ENCODE results near the gene MOSMO. TPM values are rescaled to one million over a fixed set of nuclear protein-coding genes. Genes with fewer than 3 reads are reported as not detected.
"Not testable (repeated sequence)": the region's sequence is repeated elsewhere in the genome, so short reads cannot be mapped to it uniquely, and the experiment has no call there.

Gene MOSMO
- total RNA-seq, 2 experiments from 2014 or later: 9.6 to 9.8 TPM

DNA sequence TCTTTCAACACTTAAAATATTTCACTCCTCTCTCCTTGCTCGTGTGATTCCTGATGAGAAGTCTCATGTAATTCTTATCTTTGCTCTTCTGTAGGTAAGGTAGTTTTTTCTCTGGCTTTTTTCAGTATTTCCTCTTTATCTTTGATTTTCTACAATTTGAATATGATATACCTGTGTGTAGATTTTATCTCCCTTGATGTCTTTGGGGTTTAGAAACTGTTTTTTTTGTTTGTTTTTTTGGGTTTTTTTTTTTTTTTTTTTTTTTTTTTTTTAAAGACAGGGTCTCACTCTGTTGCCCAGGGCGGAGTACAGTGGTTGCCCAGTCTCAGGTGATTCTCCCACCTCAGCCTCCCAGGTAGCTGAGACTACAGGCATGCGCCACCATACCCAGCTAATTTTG, 26.6 kb downstream of the MOSMO start:
- TF ChIP-seq EZH2phosphoT487 (IDR thresholded peaks at IDR 0.05; ENCODE audit: borderline replicate concordance, low read depth, low read length): no peak
- TF ChIP-seq, protein P1, sequence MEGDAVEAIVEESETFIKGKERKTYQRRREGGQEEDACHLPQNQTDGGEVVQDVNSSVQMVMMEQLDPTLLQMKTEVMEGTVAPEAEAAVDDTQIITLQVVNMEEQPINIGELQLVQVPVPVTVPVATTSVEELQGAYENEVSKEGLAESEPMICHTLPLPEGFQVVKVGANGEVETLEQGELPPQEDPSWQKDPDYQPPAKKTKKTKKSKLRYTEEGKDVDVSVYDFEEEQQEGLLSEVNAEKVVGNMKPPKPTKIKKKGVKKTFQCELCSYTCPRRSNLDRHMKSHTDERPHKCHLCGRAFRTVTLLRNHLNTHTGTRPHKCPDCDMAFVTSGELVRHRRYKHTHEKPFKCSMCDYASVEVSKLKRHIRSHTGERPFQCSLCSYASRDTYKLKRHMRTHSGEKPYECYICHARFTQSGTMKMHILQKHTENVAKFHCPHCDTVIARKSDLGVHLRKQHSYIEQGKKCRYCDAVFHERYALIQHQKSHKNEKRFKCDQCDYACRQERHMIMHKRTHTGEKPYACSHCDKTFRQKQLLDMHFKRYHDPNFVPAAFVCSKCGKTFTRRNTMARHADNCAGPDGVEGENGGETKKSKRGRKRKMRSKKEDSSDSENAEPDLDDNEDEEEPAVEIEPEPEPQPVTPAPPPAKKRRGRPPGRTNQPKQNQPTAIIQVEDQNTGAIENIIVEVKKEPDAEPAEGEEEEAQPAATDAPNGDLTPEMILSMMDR (conservative IDR thresholded peaks at IDR 0.05; ENCODE audit: low read length): no peak
- no TSS peak for BruUV-seq (replicated peaks)
- no peaks in the 10 kb centered on the region for H3K4me1 ChIP-seq (ENCODE audit: insufficient read depth, low read length, poor library complexity, severe bottlenecking)
- H3K79me2 ChIP-seq (ENCODE audit: insufficient read depth, low read depth, low read length): no peaks in the 10 kb centered on the region
- peaks cover 9% of the 10 kb centered on the region; the same call in 1 of the 2 replicates for H3K36me3 ChIP-seq (ENCODE audit: insufficient read depth, low read length)
- no peak for DNase-seq (ENCODE audit: low spot score)
- H3K4me3 ChIP-seq (ENCODE audit: low read depth, low read length, poor library complexity, severe bottlenecking): no peak overlapping the region
- H3K27ac ChIP-seq (ENCODE audit: low read depth, low read length, poor library complexity, severe bottlenecking): no peak overlapping the region
- no peak overlapping the region for H3K4me2 ChIP-seq (ENCODE audit: low read length)
- H3K9me3 ChIP-seq (ENCODE audit: low read length): no peaks in the 10 kb centered on the region
- intact Hi-C loops (cut with micrococcal nuclease; ENCODE audit: unreplicated experiment): no loop called here
- H4K20me1 ChIP-seq (ENCODE audit: insufficient read depth, low read length): no peaks in the 10 kb centered on the region
- CTCF ChIA-PET (ENCODE audit: unreplicated experiment): no interaction called here
- H2AFZ ChIP-seq (ENCODE audit: low read length): no peak overlapping the region
- H3K9me2 ChIP-seq (ENCODE audit: insufficient read depth, low read length): no peaks in the 10 kb centered on the region
- POLR2A ChIA-PET: no interaction called here

DNA sequence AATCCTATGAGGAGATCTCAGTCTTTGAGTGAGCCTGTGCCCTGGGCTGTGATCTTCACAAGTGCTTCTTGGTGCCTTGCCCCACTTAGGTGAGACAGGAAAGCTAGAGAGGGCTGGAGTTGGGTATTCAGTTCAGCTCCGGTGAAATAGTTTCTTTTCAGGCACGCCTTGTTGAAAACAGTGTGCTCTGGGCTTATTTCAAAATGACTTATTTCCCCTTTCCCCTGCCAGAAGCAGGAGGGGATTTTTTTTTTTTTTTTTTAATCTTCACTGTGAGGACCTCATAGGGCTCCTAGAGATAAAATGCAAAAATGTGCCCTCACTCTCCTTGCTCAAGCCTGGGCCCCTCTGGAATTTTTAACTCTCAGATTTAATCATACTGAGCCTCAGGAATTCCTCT, 27.2 kb downstream of the MOSMO start:
- Histone ChIP-seq H2AFZ (ENCODE audit: low read length) (no peak overlapping the region), H3K4me2 (ENCODE audit: low read length) (no peak overlapping the region), H3K9me3 (ENCODE audit: low read length) (no peaks in the 10 kb centered on the region), H3K36me3 (ENCODE audit: insufficient read depth, low read length) (peaks cover 9% of the 10 kb centered on the region; the same call in 1 of the 2 replicates), H3K27ac (ENCODE audit: low read depth, low read length, poor library complexity, severe bottlenecking) (no peak overlapping the region), H4K20me1 (ENCODE audit: insufficient read depth, low read length) (no peaks in the 10 kb centered on the region), H3K4me3 (ENCODE audit: low read depth, low read length, poor library complexity, severe bottlenecking) (no peak overlapping the region), H3K4me1 (ENCODE audit: insufficient read depth, low read length, poor library complexity, severe bottlenecking) (no peaks in the 10 kb centered on the region), H3K79me2 (ENCODE audit: insufficient read depth, low read depth, low read length) (no peaks in the 10 kb centered on the region), H3K9me2 (ENCODE audit: insufficient read depth, low read length) (no peaks in the 10 kb centered on the region)
- no TSS peak for BruUV-seq (replicated peaks)
- no peak for DNase-seq (ENCODE audit: low spot score)
- intact Hi-C loops (cut with micrococcal nuclease; ENCODE audit: unreplicated experiment): no loop called here
- no peak for TF ChIP-seq EZH2phosphoT487 (IDR thresholded peaks at IDR 0.05; ENCODE audit: borderline replicate concordance, low read depth, low read length)
- TF ChIP-seq, protein P1 (conservative IDR thresholded peaks at IDR 0.05; ENCODE audit: low read length): no peak
- ChIA-PET CTCF (ENCODE audit: unreplicated experiment) (no interaction called here), POLR2A (no interaction called here)

DNA sequence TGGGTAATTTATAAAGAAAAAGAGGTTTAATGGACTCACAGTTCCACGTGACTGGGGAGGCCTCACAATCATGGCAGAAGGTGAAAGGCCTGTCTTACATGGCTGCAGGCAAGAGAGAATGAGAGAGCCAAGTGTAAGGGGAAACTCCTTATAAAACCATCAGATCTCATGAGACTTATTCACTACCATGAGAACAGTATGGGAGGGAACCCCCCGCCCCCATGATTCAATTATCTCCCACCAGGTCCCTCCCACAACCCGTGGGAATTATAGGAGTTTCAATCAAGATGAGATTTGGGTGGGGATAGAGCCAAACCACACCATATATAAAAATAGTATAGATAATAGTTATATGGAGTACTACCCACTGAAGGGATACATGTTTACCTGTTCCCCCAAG, 36.0 kb downstream of the MOSMO start:
- H2AFZ ChIP-seq (ENCODE audit: low read length); H3K4me1 ChIP-seq (ENCODE audit: insufficient read depth, low read length, poor library complexity, severe bottlenecking); H3K9me3 ChIP-seq (ENCODE audit: low read length); H3K27ac ChIP-seq (ENCODE audit: low read depth, low read length, poor library complexity, severe bottlenecking); H3K4me3 ChIP-seq (ENCODE audit: low read depth, low read length, poor library complexity, severe bottlenecking); H3K4me2 ChIP-seq (ENCODE audit: low read length); DNase-seq (ENCODE audit: low spot score); CTCF ChIA-PET (ENCODE audit: unreplicated experiment); intact Hi-C loops (cut with micrococcal nuclease; ENCODE audit: unreplicated experiment); H4K20me1 ChIP-seq (ENCODE audit: insufficient read depth, low read length); H3K79me2 ChIP-seq (ENCODE audit: insufficient read depth, low read depth, low read length); H3K36me3 ChIP-seq (ENCODE audit: insufficient read depth, low read length); BruUV-seq (replicated peaks); H3K9me2 ChIP-seq (ENCODE audit: insufficient read depth, low read length): not testable (repeated sequence)
- POLR2A ChIA-PET: interaction anchor here (0.6 kb wide), 1 partner anchor 210 kb away, joined by 3 read pairs; no protein-coding TSS in a partner anchor

DNA sequence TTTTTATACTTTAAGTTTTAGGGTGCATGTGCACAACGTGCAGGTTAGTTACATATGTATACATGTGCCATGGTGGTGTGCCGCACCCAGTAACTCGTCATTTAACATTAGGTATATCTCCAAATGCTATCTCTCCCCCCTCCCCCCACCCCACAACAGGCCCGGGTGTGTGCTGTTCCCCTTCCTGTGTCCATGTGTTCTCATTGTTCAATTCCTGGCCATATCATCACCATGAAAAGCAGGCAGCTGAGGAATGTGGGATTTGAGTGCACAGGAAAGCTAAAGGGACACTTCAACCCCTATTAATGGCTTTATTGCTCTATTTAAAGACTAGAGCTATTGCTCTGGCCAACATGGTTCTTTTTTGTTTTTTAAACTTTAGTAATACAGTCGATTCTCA, 38.0 kb downstream of the MOSMO start:
- H3K9me2 ChIP-seq (ENCODE audit: insufficient read depth, low read length); CTCF ChIA-PET (ENCODE audit: unreplicated experiment); intact Hi-C loops (cut with micrococcal nuclease; ENCODE audit: unreplicated experiment); H3K4me2 ChIP-seq (ENCODE audit: low read length); H3K9me3 ChIP-seq (ENCODE audit: low read length); H2AFZ ChIP-seq (ENCODE audit: low read length); BruUV-seq (replicated peaks); H3K79me2 ChIP-seq (ENCODE audit: insufficient read depth, low read depth, low read length); DNase-seq (ENCODE audit: low spot score); H3K4me3 ChIP-seq (ENCODE audit: low read depth, low read length, poor library complexity, severe bottlenecking); H3K27ac ChIP-seq (ENCODE audit: low read depth, low read length, poor library complexity, severe bottlenecking); POLR2A ChIA-PET; H3K4me1 ChIP-seq (ENCODE audit: insufficient read depth, low read length, poor library complexity, severe bottlenecking); H4K20me1 ChIP-seq (ENCODE audit: insufficient read depth, low read length); H3K36me3 ChIP-seq (ENCODE audit: insufficient read depth, low read length): not testable (repeated sequence)

Data from OCI-LY7 (cell line).